ENCODE results near the gene PITX1.

- TF ChIP-seq CTCF (IDR thresholded peaks at IDR 0.05) (no peak), ZFX (IDR thresholded peaks at IDR 0.05; ENCODE audit: borderline replicate concordance) (no peak)
These were observed 17.2 kb downstream of the PITX1 start for GRCh38 chr5:135016861-135017290.
